Measurements from ENCODE around the gene PDXK. TPM values are rescaled to one million over a fixed set of nuclear protein-coding genes. Genes with fewer than 3 reads are reported as not detected.

PDXK gene
- total and polyA plus RNA-seq, 9 of the 15 experiments (the other 6 are each of a cell fraction or from before 2014, with no cell fraction given): 5.6 to 162 (median 76.5) TPM

- TF ChIP-seq ZNF518B (CRISPR knock-in tag; IDR thresholded peaks at IDR 0.05) (no peak), E2F8 (IDR thresholded peaks at IDR 0.05; ENCODE audit: low read depth, partially characterized antibody) (no peak), TFAM (CRISPR knock-in tag; conservative IDR thresholded peaks at IDR 0.05) (no peak), GABPB1 (CRISPR knock-in tag; IDR thresholded peaks at IDR 0.05) (peak; percentile 65), ZNF274 (IDR thresholded peaks at IDR 0.05; ENCODE audit: borderline replicate concordance, low read depth, low read length) (no peak), SMARCA5 (IDR thresholded peaks at IDR 0.05) (peak; percentile 10; the same call in 1 of the 2 replicates), SNRNP70 (optimal IDR thresholded peaks at IDR 0.05; ENCODE audit: low read depth, low read length) (no peak), FOXK2 (conservative IDR thresholded peaks at IDR 0.05 in 1 of 2, IDR thresholded peaks at IDR 0.05 in 1 of 2; ENCODE audit: low read depth in 2 of 2) (no peak), ZNF785 (CRISPR knock-in tag; IDR thresholded peaks at IDR 0.05) (no peak), TAF1 (IDR thresholded peaks at IDR 0.05; ENCODE audit: control insufficient read depth, extremely low read depth, insufficient read depth, low read length, severe bottlenecking) (no peak), ERF (CRISPR knock-in tag; IDR thresholded peaks at IDR 0.05) (no peak), GMEB1 (CRISPR knock-in tag; IDR thresholded peaks at IDR 0.05) (no peak), STAT5A (IDR thresholded peaks at IDR 0.05; ENCODE audit: borderline replicate concordance, low read length) (no peak), ZKSCAN8 (CRISPR knock-in tag; IDR thresholded peaks at IDR 0.05) (no peak), RBM17 (IDR thresholded peaks at IDR 0.05; ENCODE audit: borderline replicate concordance, low read depth, low read length) (no peak), IFI16 (CRISPR knock-in tag; IDR thresholded peaks at IDR 0.05) (no peak)
- TF ChIP-seq, protein P1, sequence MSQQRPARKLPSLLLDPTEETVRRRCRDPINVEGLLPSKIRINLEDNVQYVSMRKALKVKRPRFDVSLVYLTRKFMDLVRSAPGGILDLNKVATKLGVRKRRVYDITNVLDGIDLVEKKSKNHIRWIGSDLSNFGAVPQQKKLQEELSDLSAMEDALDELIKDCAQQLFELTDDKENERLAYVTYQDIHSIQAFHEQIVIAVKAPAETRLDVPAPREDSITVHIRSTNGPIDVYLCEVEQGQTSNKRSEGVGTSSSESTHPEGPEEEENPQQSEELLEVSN (IDR thresholded peaks at IDR 0.05; ENCODE audit: borderline replicate concordance in 1 of 2, extremely low read depth in 1 of 2, insufficient read depth in 1 of 2, insufficient read length in 1 of 2, low read depth in 1 of 2, low read length in 1 of 2, poor library complexity in 1 of 2, severe bottlenecking in 1 of 2): peak in 1 of 2 experiments; percentile 35
These were observed 91.8 kb downstream of the PDXK start (continued) for GRCh38 chr21:43810505-43811261.

Data from K562 (cell line).